Lower leg skin (tissue), 3 donors: ENCODE measurements around the gene HMGXB3.

Experiments
- CTCF ChIP-seq, 3 donors: fragments of 450-650 bp; IDR thresholded peaks; one replicate each; pipeline ENCODE4 v1.5.1; 2016; ENCODE audit warnings: antibody characterized with exemption in 3 of 3, mild to moderate bottlenecking in 3 of 3, moderate library complexity in 2 of 3
- POLR2A ChIP-seq, 2 donors: fragments of 450-650 bp; IDR thresholded peaks; one replicate each; pipeline ENCODE4 v1.6.1; 2016 to 2017; ENCODE audit warnings: antibody characterized with exemption in 2 of 2, mild to moderate bottlenecking in 1 of 2, moderate library complexity in 1 of 2

GRCh38 chr5:150014456-150014855, 13.9 kb downstream of the HMGXB3 start:
- TF ChIP-seq CTCF (IDR thresholded peaks at IDR 0.05) (no peak), POLR2A (IDR thresholded peaks at IDR 0.05) (no peak)
